K562 (cell line): ENCODE results near the gene TEAD3. TPM values are rescaled to one million over a fixed set of nuclear protein-coding genes. Genes with fewer than 3 reads are reported as not detected.

Experiments used
- ARID4B ChIP-seq: sonication (generic); formaldehyde crosslinking; IDR thresholded peaks from 2 replicates; pipeline ENCODE4 v1.8.0; 2022; ENCODE audit warnings: mild to moderate bottlenecking, missing genetic modification reagents
- BRCA1 ChIP-seq, 2 experiments: fragments of 450-650 bp in 1 of 2; sonication (generic) in 1 of 2; formaldehyde crosslinking in 1 of 2; IDR thresholded peaks; 2 replicates each; pipeline versions ENCODE4 v1.5.0 to v1.6.1; 2017 to 2020; ENCODE audit warnings: mild to moderate bottlenecking in 1 of 2, missing genetic modification reagents in 1 of 2
- EZH2 ChIP-seq: IDR thresholded peaks from 2 replicates; pipeline ENCODE4 v1.6.1; 2012; ENCODE audit warnings: low read depth, mild to moderate bottlenecking, inconsistent platforms, low read length, borderline replicate concordance
- GATA2 ChIP-seq: sonication (generic); formaldehyde crosslinking; IDR thresholded peaks from 2 replicates; pipeline ENCODE4 v1.4.0; 2020; ENCODE audit warnings: mild to moderate bottlenecking, missing genetic modification reagents
- HDGF ChIP-seq: fragments of 450-650 bp; IDR thresholded peaks from 2 replicates; pipeline ENCODE4 v1.6.1; 2016
- HIVEP1 ChIP-seq: fragments of 250-450 bp; sonication (Bioruptor Pico); IDR thresholded peaks from 2 replicates; pipeline ENCODE4 v1.4.0; 2020; ENCODE audit warnings: mild to moderate bottlenecking
- HNRNPUL1 ChIP-seq: fragments of 200-400 bp; formaldehyde crosslinking; IDR thresholded peaks from 2 replicates; pipeline ENCODE4 v1.6.1; 2017; ENCODE audit warnings: low read length
- JUN ChIP-seq, 2 experiments: sonication (generic) in 1 of 2; formaldehyde crosslinking in 1 of 2; IDR thresholded peaks; 2 replicates each; pipeline versions ENCODE4 v1.6.1 to v1.8.0; 2012 to 2022; ENCODE audit warnings: borderline replicate concordance in 2 of 2, mild to moderate bottlenecking in 2 of 2, improper control_type of control experiment in 1 of 2, low read depth in 1 of 2, low read length in 1 of 2, missing genetic modification reagents in 1 of 2
- KDM2B ChIP-seq: fragments of 250-450 bp; sonication (Bioruptor Pico); IDR thresholded peaks from 2 replicates; pipeline ENCODE4 v1.8.0; 2021; ENCODE audit warnings: mild to moderate bottlenecking, moderate library complexity
- KLF1 ChIP-seq: fragments of 450-650 bp; IDR thresholded peaks from 2 replicates; pipeline ENCODE4 v1.6.1; 2016; ENCODE audit warnings: missing genetic modification characterization, missing compliant biosample characterization
- NFXL1 ChIP-seq: fragments of 450-650 bp; formaldehyde crosslinking; IDR thresholded peaks from 2 replicates; pipeline ENCODE4 v1.4.0; 2021; ENCODE audit warnings: mild to moderate bottlenecking
- PML ChIP-seq: IDR thresholded peaks from 2 replicates; pipeline ENCODE4 v1.6.1; 2012; ENCODE audit warnings: low read length, inconsistent platforms
- RCOR1 ChIP-seq, 2 experiments: IDR thresholded peaks; 2 replicates each; pipeline ENCODE4 v1.6.1; 2012; ENCODE audit warnings: low read depth in 2 of 2, low read length in 2 of 2, borderline replicate concordance in 1 of 2, improper control_type of control experiment in 1 of 2
- RUNX1 ChIP-seq: sonication (generic); IDR thresholded peaks from 2 replicates; pipeline ENCODE4 v1.6.1; 2016; ENCODE audit warnings: antibody characterized with exemption, low read depth
- TAF9B ChIP-seq: fragments of 450-650 bp; IDR thresholded peaks from 2 replicates; pipeline ENCODE4 v1.6.1; 2018; ENCODE audit warnings: mild to moderate bottlenecking; ENCODE audit not compliant: partially characterized antibody
- TSHZ1 ChIP-seq: fragments of 250-450 bp; sonication (Bioruptor Pico); IDR thresholded peaks from 2 replicates; pipeline ENCODE4 v1.4.0; 2020; ENCODE audit warnings: mild to moderate bottlenecking, moderate library complexity
- ZBED1 ChIP-seq: IDR thresholded peaks from 2 replicates; pipeline ENCODE4 v1.6.1; 2014
- ZNF165 ChIP-seq: fragments of 250-450 bp; sonication (Bioruptor Pico); IDR thresholded peaks from 2 replicates; pipeline ENCODE4 v1.4.0; 2020; ENCODE audit warnings: borderline replicate concordance
- ZNF354B ChIP-seq: fragments of 250-450 bp; sonication (Bioruptor Pico); IDR thresholded peaks from 2 replicates; pipeline ENCODE4 v1.4.0; 2020
- ZNF583 ChIP-seq: fragments of 250-450 bp; sonication (Bioruptor Pico); IDR thresholded peaks from 2 replicates; pipeline ENCODE4 v1.4.0; 2020
- polyA plus RNA-seq, 8 experiments: library from polyadenylated mRNA; depleted of rRNA in 4 of 8; stranded (reverse) in 5 of 8; unstranded in 3 of 8; fragments of >200 nt; fragmentation: Nextera tagmentation in 2 of 8; fragmentation: Illumina TruSeq in 1 of 8; extraction: Ambion mirVana in 2 of 8; extraction: Trizol in 1 of 8; gene quantifications; 2 replicates each; pipeline versions ENCODE4 v1.2.1 to v1.2.3, GENCODE V29; 2011 to 2014; ENCODE audit warnings: inconsistent platforms in 1 of 8, missing spikeins in 1 of 8
- total RNA-seq, 7 experiments: library from RNA; depleted of rRNA in 6 of 7; stranded (reverse); fragments of >200 nt in 6 of 7; fragmentation: Illumina TruSeq in 2 of 7; extraction: Trizol in 2 of 7; gene quantifications; 2 replicates each; pipeline versions ENCODE4 v1.2.1 to v1.2.3, GENCODE V29; 2011 to 2021; ENCODE audit warnings: low replicate concordance in 1 of 7
- TF ChIP-seq, protein P1 (sequence below): fragments of 250-450 bp; sonication (Bioruptor Pico); IDR thresholded peaks from 2 replicates; pipeline ENCODE4 v1.8.0; 2021; ENCODE audit warnings: borderline replicate concordance, mild to moderate bottlenecking, moderate library complexity; ENCODE audit not compliant: poor library complexity, severe bottlenecking

The TEAD3 gene
- total and polyA plus RNA-seq, 9 of the 15 experiments (the other 6 are each of a cell fraction or from before 2014, with no cell fraction given) = 0.63 to 13.2 (median 3.3) TPM

DNA sequence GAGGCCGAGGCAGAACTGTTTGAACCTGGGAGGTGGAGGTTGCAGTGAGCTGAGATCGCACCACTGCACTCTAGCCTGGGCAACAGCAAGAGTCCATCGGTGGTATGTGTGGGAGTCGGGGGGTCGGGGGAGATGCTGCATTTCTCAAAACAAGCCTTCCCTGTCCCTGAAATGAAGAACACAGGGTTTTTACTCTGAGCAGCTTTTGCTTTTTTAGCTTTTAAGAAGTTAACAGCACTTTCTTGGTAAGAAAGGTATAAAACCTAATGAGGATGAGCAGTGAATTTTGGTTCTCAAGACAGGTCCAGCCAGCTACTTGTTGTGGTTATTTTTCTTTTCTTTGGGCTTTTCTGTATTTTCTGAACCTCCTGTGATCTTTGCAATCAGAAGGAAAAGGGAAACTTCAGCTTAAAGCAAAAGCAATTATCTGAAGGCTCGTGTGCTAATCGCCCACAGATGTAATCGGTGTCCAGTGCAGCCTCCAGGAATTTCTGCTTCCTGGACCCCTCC, 25.0 kb downstream of the TEAD3 start (continued):
- TF ChIP-seq JUN (IDR thresholded peaks at IDR 0.05; ENCODE audit: borderline replicate concordance, low read depth, low read length) (no peak), JUN (CRISPR knock-in tag; IDR thresholded peaks at IDR 0.05; ENCODE audit: borderline replicate concordance) (no peak), ZNF583 (CRISPR knock-in tag) (no peak), ARID4B (CRISPR knock-in tag) (no peak; the same call in 1 of the 2 replicates), KLF1 (no peak), RUNX1 (no peak), HDGF (peak; percentile 72; the same call in 1 of the 2 replicates), ZBED1 (no peak), TSHZ1 (no peak), BRCA1 (IDR thresholded peaks at IDR 0.05) (no peak), BRCA1 (CRISPR knock-in tag; IDR thresholded peaks at IDR 0.05) (no peak), ZNF354B (CRISPR knock-in tag) (no peak), PML (no peak), RCOR1 (IDR thresholded peaks at IDR 0.05; ENCODE audit: borderline replicate concordance in 1 of 2, low read depth in 2 of 2, low read length in 2 of 2) (peak in 1 of 2 experiments; percentile 35; a peak in 1 of 4 replicates), EZH2 (no peak), TAF9B (no peak), HNRNPUL1 (no peak), HIVEP1 (CRISPR knock-in tag) (no peak), ZNF165 (CRISPR knock-in tag) (no peak), GATA2 (CRISPR knock-in tag) (no peak), NFXL1 (CRISPR knock-in tag) (no peak), KDM2B (CRISPR knock-in tag) (no peak)
- TF ChIP-seq, protein P1, sequence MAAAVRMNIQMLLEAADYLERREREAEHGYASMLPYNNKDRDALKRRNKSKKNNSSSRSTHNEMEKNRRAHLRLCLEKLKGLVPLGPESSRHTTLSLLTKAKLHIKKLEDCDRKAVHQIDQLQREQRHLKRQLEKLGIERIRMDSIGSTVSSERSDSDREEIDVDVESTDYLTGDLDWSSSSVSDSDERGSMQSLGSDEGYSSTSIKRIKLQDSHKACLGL (CRISPR knock-in tag) = no peak
